Neural cell (in vitro differentiated cells): ENCODE measurements around the gene NSFL1C. TPM values are rescaled to one million over a fixed set of nuclear protein-coding genes. Genes with fewer than 3 reads are reported as not detected.

ENCODE experiments used
- H2AFZ ChIP-seq: fragments of 200-600, 300-800 bp; sonication (generic), shearing (Covaris generic); 2 replicates; pipeline ENCODE4 v1.6.0; 2014; ENCODE audit warnings: low read depth, mild to moderate bottlenecking, antibody characterized with exemption, low read length, moderate library complexity
- H3F3A ChIP-seq: fragments of 200-600 bp; shearing (Covaris generic); 2 replicates; pipeline ENCODE4 v1.6.1; 2016; ENCODE audit warnings: mild to moderate bottlenecking, moderate library complexity, mixed read lengths, antibody characterized with exemption, low read length; ENCODE audit not compliant: insufficient read depth, poor library complexity, severe bottlenecking
- H3K27ac ChIP-seq: fragments of 200-600, 300-800 bp; sonication (generic), shearing (Covaris generic); 2 replicates; pipeline ENCODE4 v1.5.1; 2014; ENCODE audit warnings: mild to moderate bottlenecking, low read length, moderate library complexity
- H3K27me3 ChIP-seq: fragments of 300-800, 200-600 bp; sonication (generic), shearing (Covaris generic); 2 replicates; pipeline ENCODE4 v1.6.0; 2014; ENCODE audit warnings: mild to moderate bottlenecking, low read depth, low read length, moderate library complexity; ENCODE audit not compliant: insufficient read depth
- H3K36me3 ChIP-seq: fragments of 300-800, 200-600 bp; sonication (generic), shearing (Covaris generic); 2 replicates; pipeline ENCODE4 v1.5.1; 2014; ENCODE audit warnings: mild to moderate bottlenecking, antibody characterized with exemption, low read length, moderate library complexity; ENCODE audit not compliant: insufficient read depth
- H3K4me2 ChIP-seq: fragments of 300-800, 200-600 bp; sonication (generic), shearing (Covaris generic); 2 replicates; pipeline ENCODE4 v1.6.0; 2014; ENCODE audit warnings: mild to moderate bottlenecking, low read length
- H3K4me3 ChIP-seq: fragments of 300-800, 200-600 bp; sonication (generic), shearing (Covaris generic); 2 replicates; pipeline ENCODE4 v1.5.1; 2014; ENCODE audit warnings: mild to moderate bottlenecking, low read length, moderate library complexity
- H3K79me2 ChIP-seq: fragments of 200-600 bp; shearing (Covaris generic); replicated peaks from 2 replicates; pipeline ENCODE4 v1.6.0; 2014; ENCODE audit warnings: mild to moderate bottlenecking, low read length, moderate library complexity; ENCODE audit not compliant: insufficient read depth
- H3K9ac ChIP-seq: fragments of 300-800, 200-600 bp; sonication (generic), shearing (Covaris generic); 2 replicates; pipeline ENCODE4 v1.6.1; 2016; ENCODE audit warnings: mild to moderate bottlenecking, low read length, mixed read lengths
- H3K9me2 ChIP-seq: fragments of 200-600 bp; shearing (Covaris generic); 2 replicates; pipeline ENCODE4 v1.6.1; 2016; ENCODE audit warnings: mild to moderate bottlenecking, low read length, mixed read lengths; ENCODE audit not compliant: insufficient read depth
- H3K9me3 ChIP-seq: fragments of 200-600, 300-800 bp; sonication (generic), shearing (Covaris generic); 2 replicates; pipeline ENCODE4 v1.6.1; 2016; ENCODE audit warnings: mild to moderate bottlenecking, mixed run types, low read length, moderate library complexity, mixed read lengths
- H4K20me1 ChIP-seq: fragments of 200-600 bp; shearing (Covaris generic); 2 replicates; pipeline ENCODE4 v1.6.1; 2016; ENCODE audit warnings: mild to moderate bottlenecking, mixed run types; ENCODE audit not compliant: insufficient read depth
- EP300 ChIP-seq: fragments of 450-650 bp; conservative IDR thresholded peaks from 2 replicates; pipeline ENCODE4 v1.6.1; 2014; ENCODE audit warnings: antibody characterized with exemption, mild to moderate bottlenecking, moderate library complexity; ENCODE audit not compliant: poor library complexity, severe bottlenecking
- EZH2 ChIP-seq: fragments of 200-600, 300-800 bp; shearing (Covaris generic), sonication (generic); IDR thresholded peaks from 2 replicates; pipeline ENCODE4 v1.6.1; 2014; ENCODE audit warnings: antibody characterized with exemption, low read length, borderline replicate concordance, mild to moderate bottlenecking; ENCODE audit not compliant: insufficient read depth, poor library complexity, severe bottlenecking
- MXI1 ChIP-seq: fragments of 450-650 bp; conservative IDR thresholded peaks from 2 replicates; pipeline ENCODE4 v1.6.1; 2014; ENCODE audit warnings: antibody characterized with exemption, mild to moderate bottlenecking; ENCODE audit not compliant: poor library complexity, severe bottlenecking
- POLR2AphosphoS5 ChIP-seq: IDR thresholded peaks from 2 replicates; pipeline ENCODE4 v1.6.1; 2012
- RAD21 ChIP-seq: fragments of 450-650 bp; conservative IDR thresholded peaks from 2 replicates; pipeline ENCODE4 v1.6.1; 2014; ENCODE audit warnings: antibody characterized with exemption, mild to moderate bottlenecking, moderate library complexity
- SMC3 ChIP-seq: fragments of 450-650 bp; conservative IDR thresholded peaks from 2 replicates; pipeline ENCODE4 v1.6.1; 2014; ENCODE audit warnings: antibody characterized with exemption, mild to moderate bottlenecking, moderate library complexity; ENCODE audit not compliant: poor library complexity
- TAF1 ChIP-seq: IDR thresholded peaks from 2 replicates; pipeline ENCODE4 v1.6.1; 2012; ENCODE audit warnings: low read depth
- polyA plus RNA-seq: library from polyadenylated mRNA; depleted of rRNA; stranded (reverse); fragments of >200 nt; gene quantifications from 2 replicates; pipeline ENCODE4 v1.2.3, GENCODE V29; 2014
- TF ChIP-seq, protein P1 (sequence below): IDR thresholded peaks from 2 replicates; pipeline ENCODE4 v1.6.1; 2012; ENCODE audit warnings: borderline replicate concordance
- TF ChIP-seq, protein P2 (sequence below): fragments of 450-650 bp; IDR thresholded peaks from 2 replicates; pipeline ENCODE4 v1.5.1; 2014; ENCODE audit warnings: antibody characterized with exemption, mild to moderate bottlenecking, moderate library complexity; ENCODE audit not compliant: poor library complexity, severe bottlenecking

Gene NSFL1C
- polyA plus RNA-seq, 1 donor from 2014 or later: 48.7 TPM

DNA sequence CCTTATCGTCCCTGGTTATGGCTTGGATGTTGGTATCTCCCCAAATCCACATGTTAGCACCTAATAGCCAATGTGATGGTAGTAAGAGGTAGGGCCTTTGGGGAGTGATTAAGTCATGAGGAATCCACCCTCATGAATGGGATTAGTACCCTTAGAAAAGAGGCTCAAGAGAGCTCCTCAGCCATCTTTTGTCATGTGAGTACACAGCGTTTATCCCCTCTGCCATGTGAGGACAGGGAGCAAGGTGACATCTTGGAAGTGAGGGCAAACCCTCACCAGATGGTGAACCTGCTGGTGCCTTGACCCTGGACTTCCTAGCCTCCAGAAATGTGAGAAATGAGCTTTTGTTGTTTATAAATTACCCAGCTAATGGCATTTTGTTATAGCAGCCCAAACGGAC is 40.6 kb upstream of the NSFL1C start:
- Histone ChIP-seq H3K4me2 (no peak overlapping the region), H2AFZ (no peak overlapping the region), H3K9me3 (no peaks in the 10 kb centered on the region), H3K27ac (no peak overlapping the region), H4K20me1 (no peaks in the 10 kb centered on the region), H3F3A (no peaks in the 10 kb centered on the region), H3K36me3 (no peaks in the 10 kb centered on the region), H3K27me3 (no peaks in the 10 kb centered on the region), H3K4me3 (no peak overlapping the region), H3K9me2 (no peaks in the 10 kb centered on the region), H3K79me2 (no peaks in the 10 kb centered on the region), H3K9ac (no peak overlapping the region)
- TF ChIP-seq SMC3 (no peak), MXI1 (no peak), EP300 (no peak), RAD21 (no peak), POLR2AphosphoS5 (no peak), TAF1 (no peak), EZH2 (no peak)
- TF ChIP-seq, protein P1, sequence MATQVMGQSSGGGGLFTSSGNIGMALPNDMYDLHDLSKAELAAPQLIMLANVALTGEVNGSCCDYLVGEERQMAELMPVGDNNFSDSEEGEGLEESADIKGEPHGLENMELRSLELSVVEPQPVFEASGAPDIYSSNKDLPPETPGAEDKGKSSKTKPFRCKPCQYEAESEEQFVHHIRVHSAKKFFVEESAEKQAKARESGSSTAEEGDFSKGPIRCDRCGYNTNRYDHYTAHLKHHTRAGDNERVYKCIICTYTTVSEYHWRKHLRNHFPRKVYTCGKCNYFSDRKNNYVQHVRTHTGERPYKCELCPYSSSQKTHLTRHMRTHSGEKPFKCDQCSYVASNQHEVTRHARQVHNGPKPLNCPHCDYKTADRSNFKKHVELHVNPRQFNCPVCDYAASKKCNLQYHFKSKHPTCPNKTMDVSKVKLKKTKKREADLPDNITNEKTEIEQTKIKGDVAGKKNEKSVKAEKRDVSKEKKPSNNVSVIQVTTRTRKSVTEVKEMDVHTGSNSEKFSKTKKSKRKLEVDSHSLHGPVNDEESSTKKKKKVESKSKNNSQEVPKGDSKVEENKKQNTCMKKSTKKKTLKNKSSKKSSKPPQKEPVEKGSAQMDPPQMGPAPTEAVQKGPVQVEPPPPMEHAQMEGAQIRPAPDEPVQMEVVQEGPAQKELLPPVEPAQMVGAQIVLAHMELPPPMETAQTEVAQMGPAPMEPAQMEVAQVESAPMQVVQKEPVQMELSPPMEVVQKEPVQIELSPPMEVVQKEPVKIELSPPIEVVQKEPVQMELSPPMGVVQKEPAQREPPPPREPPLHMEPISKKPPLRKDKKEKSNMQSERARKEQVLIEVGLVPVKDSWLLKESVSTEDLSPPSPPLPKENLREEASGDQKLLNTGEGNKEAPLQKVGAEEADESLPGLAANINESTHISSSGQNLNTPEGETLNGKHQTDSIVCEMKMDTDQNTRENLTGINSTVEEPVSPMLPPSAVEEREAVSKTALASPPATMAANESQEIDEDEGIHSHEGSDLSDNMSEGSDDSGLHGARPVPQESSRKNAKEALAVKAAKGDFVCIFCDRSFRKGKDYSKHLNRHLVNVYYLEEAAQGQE: no peak
- TF ChIP-seq, protein P2, sequence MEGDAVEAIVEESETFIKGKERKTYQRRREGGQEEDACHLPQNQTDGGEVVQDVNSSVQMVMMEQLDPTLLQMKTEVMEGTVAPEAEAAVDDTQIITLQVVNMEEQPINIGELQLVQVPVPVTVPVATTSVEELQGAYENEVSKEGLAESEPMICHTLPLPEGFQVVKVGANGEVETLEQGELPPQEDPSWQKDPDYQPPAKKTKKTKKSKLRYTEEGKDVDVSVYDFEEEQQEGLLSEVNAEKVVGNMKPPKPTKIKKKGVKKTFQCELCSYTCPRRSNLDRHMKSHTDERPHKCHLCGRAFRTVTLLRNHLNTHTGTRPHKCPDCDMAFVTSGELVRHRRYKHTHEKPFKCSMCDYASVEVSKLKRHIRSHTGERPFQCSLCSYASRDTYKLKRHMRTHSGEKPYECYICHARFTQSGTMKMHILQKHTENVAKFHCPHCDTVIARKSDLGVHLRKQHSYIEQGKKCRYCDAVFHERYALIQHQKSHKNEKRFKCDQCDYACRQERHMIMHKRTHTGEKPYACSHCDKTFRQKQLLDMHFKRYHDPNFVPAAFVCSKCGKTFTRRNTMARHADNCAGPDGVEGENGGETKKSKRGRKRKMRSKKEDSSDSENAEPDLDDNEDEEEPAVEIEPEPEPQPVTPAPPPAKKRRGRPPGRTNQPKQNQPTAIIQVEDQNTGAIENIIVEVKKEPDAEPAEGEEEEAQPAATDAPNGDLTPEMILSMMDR: no peak

DNA sequence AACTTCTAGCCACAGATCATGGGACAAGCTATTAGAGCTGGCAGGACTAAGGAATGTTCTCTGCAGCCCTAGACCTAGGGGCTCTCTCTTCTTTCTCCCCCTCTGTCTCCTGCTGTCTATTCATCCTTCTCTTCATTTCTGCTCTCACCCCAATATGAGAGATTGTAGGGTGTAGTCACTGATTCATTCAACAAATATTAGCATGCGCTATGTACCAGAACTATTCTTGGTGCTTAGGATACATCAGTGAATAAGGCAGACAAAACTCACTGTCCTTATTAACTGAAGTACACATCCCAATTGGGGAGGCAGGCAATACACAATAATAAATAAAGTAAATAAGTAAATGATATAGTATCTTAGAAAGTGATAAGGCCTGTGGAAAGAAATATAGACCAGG is 39.2 kb upstream of the NSFL1C start:
- no peak overlapping the region for H3K9ac ChIP-seq
- no peak overlapping the region for H3K27ac ChIP-seq
- H3K4me2 ChIP-seq: no peak overlapping the region
- H4K20me1 ChIP-seq: no peaks in the 10 kb centered on the region
- no peak overlapping the region for H2AFZ ChIP-seq
- no peak overlapping the region for H3K4me3 ChIP-seq
- no peaks in the 10 kb centered on the region for H3K79me2 ChIP-seq
- H3K9me2 ChIP-seq: no peaks in the 10 kb centered on the region
- H3K27me3 ChIP-seq: no peaks in the 10 kb centered on the region
- no peaks in the 10 kb centered on the region for H3F3A ChIP-seq
- no peaks in the 10 kb centered on the region for H3K36me3 ChIP-seq
- H3K9me3 ChIP-seq: no peaks in the 10 kb centered on the region
- TF ChIP-seq EZH2 (no peak), SMC3 (no peak), MXI1 (no peak), RAD21 (no peak), TAF1 (no peak), EP300 (no peak), POLR2AphosphoS5 (no peak)
- TF ChIP-seq, protein P1: no peak
- TF ChIP-seq, protein P2: no peak
